HCT116 (cell line): ENCODE data around the gene CISH. TPM values are rescaled to one million over a fixed set of nuclear protein-coding genes. Genes with fewer than 3 reads are reported as not detected.

Experiments
- ATAC-seq: fragments of 200-7000 bp; cut with Tn5 transposase; 2 replicates; pipeline ENCODE4 v1.9.1; 2020; ENCODE audit warnings: mild to moderate bottlenecking, moderate library complexity
- BruUV-seq: library from RNA; stranded (reverse); fragments of 400-500 nt; replicated peaks from 2 replicates; lab custom pipeline; 2021; lab: Mats Ljungman, UMichigan
- CTCF ChIA-PET: fragments of 300-600 bp; sonication (Branson Sonifier 250); formaldehyde crosslinking; loops from one replicate; lab custom pipeline; 2021; ENCODE audit warnings: antibody characterized with exemption; lab: Charles Lee
- POLR2A ChIA-PET: fragments of 300-600, 350-600 bp; sonication (Branson Sonifier 250); formaldehyde crosslinking; loops from one replicate; lab custom pipeline; 2021; ENCODE audit warnings: antibody characterized with exemption; lab: Charles Lee
- RAD21 ChIA-PET, 2 experiments: fragments of 300-600 bp; sonication (Branson Sonifier 250); formaldehyde crosslinking; loops; one replicate each; lab custom pipeline; 2023; ENCODE audit warnings: low total read pairs in 2 of 2; ENCODE audit not compliant: uncharacterized antibody in 2 of 2, unreplicated experiment in 2 of 2, low non-redundant PET in 1 of 2; lab: Charles Lee
- DNase-seq: peaks from one replicate; pipeline ENCODE4 v3.0.0-alpha.2; 2010; ENCODE audit warnings: low read depth, low spot score
- H2AFZ ChIP-seq: fragments of 200-600 bp; shearing (Covaris generic), sonication (generic); 2 replicates; pipeline ENCODE4 v1.6.1; 2017; ENCODE audit warnings: low read depth, mixed run types, mixed read lengths, antibody characterized with exemption, low read length; ENCODE audit not compliant: poor library complexity, severe bottlenecking
- H3K27ac ChIP-seq: 2 replicates; pipeline ENCODE4 v1.5.1; 2012; ENCODE audit warnings: low read depth, low read length
- H3K27me3 ChIP-seq: fragments of 200-600 bp; sonication (generic); 2 replicates; pipeline ENCODE4 v1.6.1; 2016; ENCODE audit warnings: mixed run types, low read length, mixed read lengths; ENCODE audit not compliant: insufficient read depth
- H3K36me3 ChIP-seq, 2 experiments: fragments of 200-500 bp in 1 of 2; fragments of 200-600 bp in 1 of 2; sonication (Bioruptor generic) in 1 of 2; sonication (generic) in 1 of 2; 2 replicates each; pipeline versions ENCODE4 v1.5.1 to v1.6.1; 2014 to 2016; ENCODE audit warnings: low read length in 2 of 2, inconsistent platforms in 1 of 2, mixed read lengths in 1 of 2, mixed run types in 1 of 2; ENCODE audit not compliant: insufficient read depth in 2 of 2, control insufficient read depth in 1 of 2
- H3K4me1 ChIP-seq, 2 experiments: fragments of 200-600 bp in 1 of 2; sonication (generic) in 1 of 2; 2 replicates each; pipeline versions ENCODE4 v1.5.1 to v1.6.1; 2012 to 2017; ENCODE audit warnings: low read length in 2 of 2, inconsistent platforms in 1 of 2, mild to moderate bottlenecking in 1 of 2, mixed read lengths in 1 of 2, mixed run types in 1 of 2, moderate library complexity in 1 of 2; ENCODE audit not compliant: insufficient read depth in 2 of 2, control insufficient read depth in 1 of 2
- H3K4me2 ChIP-seq: fragments of 200-600 bp; sonication (generic); 2 replicates; pipeline ENCODE4 v1.6.1; 2017; ENCODE audit warnings: mixed run types, low read length, mixed read lengths
- H3K4me3 ChIP-seq, 2 experiments: fragments of 200-600 bp in 1 of 2; sonication (generic) in 1 of 2; replicated peaks in 1 of 2; 2 replicates each; pipeline ENCODE4 v1.5.1; 2011 to 2016; ENCODE audit warnings: low read length in 2 of 2, control low read depth in 1 of 2, low read depth in 1 of 2, mild to moderate bottlenecking in 1 of 2, mixed read lengths in 1 of 2, mixed run types in 1 of 2
- H3K79me2 ChIP-seq: fragments of 200-600 bp; sonication (generic); 2 replicates; pipeline ENCODE4 v1.6.1; 2017; ENCODE audit warnings: mild to moderate bottlenecking, mixed run types, low read length, moderate library complexity, mixed read lengths; ENCODE audit not compliant: insufficient read depth
- H3K9ac ChIP-seq: fragments of 200-600 bp; sonication (generic); 2 replicates; pipeline ENCODE4 v1.6.1; 2016; ENCODE audit warnings: low read length, mixed read lengths
- H3K9me2 ChIP-seq: fragments of 200-600 bp; sonication (generic), shearing (Covaris generic); 2 replicates; pipeline ENCODE4 v1.6.1; 2017; ENCODE audit warnings: mixed run types, mild to moderate bottlenecking, moderate library complexity; ENCODE audit not compliant: insufficient read depth
- H3K9me3 ChIP-seq, 2 experiments: fragments of 200-500 bp in 1 of 2; fragments of 200-600 bp in 1 of 2; sonication (Bioruptor generic) in 1 of 2; sonication (generic) in 1 of 2; 2 replicates each; pipeline ENCODE4 v1.6.1; 2014 to 2017; ENCODE audit warnings: low read length in 2 of 2, mixed read lengths in 2 of 2, inconsistent platforms in 1 of 2, low read depth in 1 of 2, mild to moderate bottlenecking in 1 of 2, mixed run types in 1 of 2, moderate library complexity in 1 of 2; ENCODE audit not compliant: control insufficient read depth in 1 of 2, insufficient read depth in 1 of 2
- H4K20me1 ChIP-seq: fragments of 200-600 bp; sonication (generic), shearing (Covaris generic); 2 replicates; pipeline ENCODE4 v1.6.1; 2017; ENCODE audit warnings: mixed run types, mild to moderate bottlenecking, moderate library complexity; ENCODE audit not compliant: insufficient read depth
- ATF3 ChIP-seq: IDR thresholded peaks from 2 replicates; pipeline ENCODE4 v1.6.1; 2012
- EZH2phosphoT487 ChIP-seq: fragments of 200-600 bp; IDR thresholded peaks from 2 replicates; pipeline ENCODE4 v1.6.1; 2018; ENCODE audit warnings: antibody characterized with exemption, borderline replicate concordance
- JUND ChIP-seq: IDR thresholded peaks from 2 replicates; pipeline ENCODE4 v1.6.1; 2012
- POLR2A ChIP-seq: IDR thresholded peaks from 2 replicates; pipeline ENCODE4 v1.7.0; 2011; ENCODE audit warnings: borderline replicate concordance; ENCODE audit not compliant: insufficient read depth, insufficient read length; ENCODE audit errors: extremely low read depth
- POLR2AphosphoS5 ChIP-seq: IDR thresholded peaks from 2 replicates; pipeline ENCODE4 v1.6.1; 2011; ENCODE audit warnings: mild to moderate bottlenecking, low read depth, low read length, moderate library complexity
- SIN3A ChIP-seq: IDR thresholded peaks from 2 replicates; pipeline ENCODE4 v1.6.1; 2012; ENCODE audit warnings: low read depth
- TCF7L2 ChIP-seq: IDR thresholded peaks from 2 replicates; pipeline ENCODE4 v1.7.0; 2011; ENCODE audit warnings: borderline replicate concordance, inconsistent platforms; ENCODE audit not compliant: insufficient read depth, insufficient read length; ENCODE audit errors: extremely low read depth
- YY1 ChIP-seq: IDR thresholded peaks from 2 replicates; pipeline ENCODE4 v1.6.1; 2011; ENCODE audit warnings: low read length, low read depth, moderate library complexity, mild to moderate bottlenecking; ENCODE audit not compliant: insufficient replicate concordance; ENCODE audit errors: extremely low read depth
- ZFX ChIP-seq: fragments of 450-650 bp; IDR thresholded peaks from 2 replicates; pipeline ENCODE4 v1.6.1; 2017
- intact Hi-C: fragments of 100-400 bp; cut with micrococcal nuclease; formaldehyde crosslinking; loops from 2 replicates; pipeline ENCODE4 v1.10.0; 2022
- total RNA-seq: library from RNA; stranded (reverse); gene quantifications from one replicate; pipeline ENCODE4 v1.2.1, GENCODE V29; 2021; ENCODE audit not compliant: unreplicated experiment
- TF ChIP-seq, protein P1 (sequence below): IDR thresholded peaks from 2 replicates; pipeline ENCODE4 v1.6.1; 2011; ENCODE audit warnings: mild to moderate bottlenecking, low read length, moderate library complexity; ENCODE audit not compliant: insufficient replicate concordance; ENCODE audit errors: extremely low read depth

Gene CISH
- total RNA-seq, 1 experiment from 2014 or later: 4.5 TPM

GRCh38 chr3:50617096-50617791 is 5.7 kb upstream of the CISH start, which contains the start of gene MAPKAPK3 (continued):
- TF ChIP-seq ZFX: peak; percentile 37; the same call in 1 of the 2 replicates

DNA sequence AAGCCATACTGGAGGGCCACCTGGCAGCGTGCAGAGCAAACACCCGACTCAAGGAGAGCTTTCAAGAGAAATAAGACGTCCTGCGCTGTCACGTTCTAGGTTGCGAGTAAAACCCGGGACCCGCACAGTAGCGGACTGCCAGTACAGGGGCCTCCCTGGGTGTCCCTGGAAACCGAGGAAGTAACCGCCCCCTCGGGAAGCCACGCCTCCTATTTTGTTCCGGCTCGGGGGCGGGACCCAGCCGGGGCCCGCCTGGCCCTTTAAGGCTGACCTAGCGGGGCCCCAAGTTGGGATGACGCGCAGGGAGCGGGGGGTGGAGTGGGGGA is 5.2 kb upstream of the CISH start:
- peak overlapping the region; percentile 62 for H3K27ac ChIP-seq

More for the DNA sequence above, 5.2 kb upstream of the CISH start:
- ChIA-PET POLR2A (interaction anchor here (0.6 to 2.0 kb wide), 6 partner anchors 15 to 769 kb away, joined by 3 to 5 read pairs (median 4); partner anchors contain the start of genes HEMK1 and MANF), CTCF (interaction anchor here (0.8 to 3.8 kb wide), 15 partner anchors 8 to 1065 kb away, joined by 3 to 83 read pairs (median 7); partner anchors contain the start of genes DOCK3, HEMK1 and RBM15B), RAD21 (interaction anchor here (0.7 to 3.4 kb wide), 9 partner anchors 35 to 1102 kb away, joined by 3 to 40 read pairs (median 4); partner anchors contain the start of genes HEMK1 (in 1 of the 2) and MANF (in 1 of the 2))
- Histone ChIP-seq H3K27me3 (no peaks in the 10 kb centered on the region), H3K9ac (peak overlapping the region; percentile 46), H3K4me2 (peak overlapping the region; percentile 77), H2AFZ (peak overlapping the region; percentile 65), H3K79me2 (peaks cover 43% of the 10 kb centered on the region), H3K9me3 (no peaks in the 10 kb centered on the region), H3K9me2 (no peaks in the 10 kb centered on the region), H3K4me1 (peaks cover 15 to 55% of the 10 kb centered on the region in 2 experiments), H3K36me3 (peaks cover 0 to 7% of the 10 kb centered on the region in 2 experiments; a peak in 1 of 4 replicates), H3K4me3 (peak overlapping the region; percentile 58 to 81), H4K20me1 (no peaks in the 10 kb centered on the region)
- intact Hi-C loops: loop anchor here (1.0 to 5.0 kb wide), 12 partner anchors 36 to 1051 kb away; partner anchors contain the start of genes MANF and RBM15B
- ATAC-seq (peak; percentile 71), DNase-seq (peak; percentile 84)
- BruUV-seq: no TSS peak
- TF ChIP-seq, protein P1, sequence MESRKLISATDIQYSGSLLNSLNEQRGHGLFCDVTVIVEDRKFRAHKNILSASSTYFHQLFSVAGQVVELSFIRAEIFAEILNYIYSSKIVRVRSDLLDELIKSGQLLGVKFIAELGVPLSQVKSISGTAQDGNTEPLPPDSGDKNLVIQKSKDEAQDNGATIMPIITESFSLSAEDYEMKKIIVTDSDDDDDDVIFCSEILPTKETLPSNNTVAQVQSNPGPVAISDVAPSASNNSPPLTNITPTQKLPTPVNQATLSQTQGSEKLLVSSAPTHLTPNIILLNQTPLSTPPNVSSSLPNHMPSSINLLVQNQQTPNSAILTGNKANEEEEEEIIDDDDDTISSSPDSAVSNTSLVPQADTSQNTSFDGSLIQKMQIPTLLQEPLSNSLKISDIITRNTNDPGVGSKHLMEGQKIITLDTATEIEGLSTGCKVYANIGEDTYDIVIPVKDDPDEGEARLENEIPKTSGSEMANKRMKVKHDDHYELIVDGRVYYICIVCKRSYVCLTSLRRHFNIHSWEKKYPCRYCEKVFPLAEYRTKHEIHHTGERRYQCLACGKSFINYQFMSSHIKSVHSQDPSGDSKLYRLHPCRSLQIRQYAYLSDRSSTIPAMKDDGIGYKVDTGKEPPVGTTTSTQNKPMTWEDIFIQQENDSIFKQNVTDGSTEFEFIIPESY: no peak
- peak; percentile 30 for TF ChIP-seq POLR2A
- no peak for TF ChIP-seq JUND
- TF ChIP-seq EZH2phosphoT487: no peak
- TF ChIP-seq POLR2AphosphoS5: peak; percentile 47; the same call in 1 of the 2 replicates
- no peak for TF ChIP-seq TCF7L2
- no peak for TF ChIP-seq ATF3
- no peak for TF ChIP-seq SIN3A
- no peak for TF ChIP-seq YY1
